Measurements from ENCODE around the gene TWIST2.

Gene TWIST2

GRCh38 chr2:238922435-238922834 lies 74.5 kb downstream of the TWIST2 start:
- DNase-seq = no peak

GRCh38 chr2:238924032-238924431 lies 76.1 kb downstream of the TWIST2 start:
- DNase-seq = no peak

DNA sequence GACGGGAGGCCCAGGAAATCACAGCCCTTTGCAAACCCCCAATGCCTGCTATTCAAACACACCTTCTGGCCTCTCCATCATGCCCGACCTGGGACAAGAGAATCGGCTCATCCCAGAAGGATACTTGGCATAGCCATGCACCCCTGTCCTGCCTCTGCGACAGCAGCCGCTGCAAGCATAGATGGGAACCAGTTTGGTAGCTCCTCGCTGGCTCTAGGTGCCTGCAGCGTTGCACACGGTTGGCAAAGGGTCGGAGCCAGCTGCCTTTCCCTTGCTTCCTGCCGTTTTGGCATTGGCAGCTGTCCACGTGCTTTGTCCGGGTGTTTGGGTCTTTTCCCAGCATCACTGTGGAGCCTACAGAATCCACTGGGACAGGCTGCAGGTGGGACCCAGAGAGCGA lies 76.9 kb downstream of the TWIST2 start:
- DNase-seq = no peak

- no peak for DNase-seq
Observed at GRCh38 chr2:238925281-238925680, 77.4 kb downstream of the TWIST2 start.

GRCh38 chr2:238925816-238926521 lies 78.1 kb downstream of the TWIST2 start:
- DNase-seq = no peak

DNA sequence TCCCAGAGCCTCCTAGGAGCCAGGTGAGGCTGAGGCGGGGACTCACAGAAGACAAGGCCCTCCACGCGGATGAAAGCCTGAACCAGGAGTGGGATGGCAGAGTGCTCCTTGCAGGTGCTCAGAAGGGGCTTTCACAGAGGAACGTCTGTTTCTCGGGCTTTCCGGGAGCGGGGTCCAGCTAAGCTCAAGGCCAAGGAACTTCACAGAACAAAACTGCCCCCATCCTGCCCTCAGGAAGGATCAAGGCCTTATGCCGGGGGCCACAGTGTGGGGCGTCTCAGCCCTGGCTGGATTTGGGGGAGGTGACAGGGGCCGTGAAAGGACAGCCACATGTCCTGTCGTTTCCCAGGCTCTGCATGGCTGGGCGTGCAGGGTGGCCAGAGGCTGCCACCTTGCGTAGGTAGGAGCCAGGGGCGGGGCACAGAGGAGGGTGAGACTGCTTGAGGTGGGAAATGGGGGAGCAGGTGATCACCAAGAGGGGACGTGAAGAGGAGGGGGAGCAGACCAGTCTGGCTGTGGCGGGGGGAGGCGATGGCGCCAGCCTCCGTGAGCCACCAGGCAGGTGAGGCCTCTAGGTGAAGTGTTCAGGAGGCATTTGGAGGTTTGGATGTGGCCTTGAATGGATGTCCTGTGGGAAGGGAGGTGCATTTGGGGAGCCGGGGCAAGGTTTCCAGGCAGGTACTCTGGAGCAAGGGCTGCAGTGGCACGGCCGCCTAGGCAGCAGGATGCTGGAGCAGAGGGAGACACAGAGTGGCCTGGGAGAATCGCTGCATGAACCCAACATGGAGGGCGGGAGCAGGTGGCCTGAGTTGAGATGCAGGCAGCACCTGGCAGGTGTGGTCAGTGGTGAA lies 79.1 kb downstream of the TWIST2 start:
- DNase-seq = no peak

- no peak for DNase-seq
Observed at GRCh38 chr2:238927746-238928519, 80.0 kb downstream of the TWIST2 start.

- no peak for DNase-seq
Observed at GRCh38 chr2:238928520-238929241, 80.8 kb downstream of the TWIST2 start.

GRCh38 chr2:238929242-238930081 lies 81.6 kb downstream of the TWIST2 start:
- no peak for DNase-seq

GRCh38 chr2:238930216-238930615 lies 82.3 kb downstream of the TWIST2 start:
- no peak for DNase-seq

DNA sequence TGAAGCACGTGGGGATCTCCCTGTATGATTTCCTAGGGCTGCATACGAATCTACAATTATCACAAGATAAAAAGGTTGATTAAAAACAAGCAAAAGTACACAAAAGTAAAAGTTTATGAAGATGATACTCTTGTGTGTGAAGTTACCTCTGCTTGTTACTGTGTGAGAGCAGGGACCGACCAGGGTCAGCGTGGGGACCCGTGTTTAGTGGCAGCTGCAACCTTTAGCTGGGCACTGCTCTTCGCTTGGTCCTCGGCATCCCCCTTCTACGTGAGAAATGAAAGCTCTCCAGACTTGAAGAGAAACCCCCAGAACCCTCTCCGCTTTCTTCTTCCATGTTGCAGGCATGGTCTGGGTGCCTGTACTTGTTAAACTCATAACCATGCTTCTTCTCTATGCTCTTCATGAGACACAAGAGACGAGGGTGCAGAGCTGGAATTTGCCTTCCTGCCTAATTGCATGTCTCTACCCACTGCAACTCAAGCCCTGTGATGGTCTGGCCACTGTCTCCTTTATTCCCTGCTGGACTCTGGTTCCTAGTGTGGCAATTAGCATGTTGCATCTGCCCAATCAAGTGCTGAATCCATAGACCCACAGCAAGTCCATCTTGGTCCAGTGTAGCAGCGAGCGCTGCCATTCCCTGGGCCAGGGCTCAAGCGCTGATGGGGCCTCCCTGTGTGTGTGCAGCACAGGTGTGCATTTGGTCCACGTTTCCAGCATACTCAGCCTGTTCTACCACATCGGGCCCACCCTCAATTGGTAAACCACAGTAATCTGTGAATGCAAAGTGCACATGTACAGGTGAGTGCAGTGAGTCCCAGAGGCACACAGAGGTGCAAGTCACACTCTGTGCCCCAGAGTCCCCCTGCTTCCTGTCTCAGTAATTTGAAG lies 88.5 kb downstream of the TWIST2 start:
- DNase-seq = no peak

DNA sequence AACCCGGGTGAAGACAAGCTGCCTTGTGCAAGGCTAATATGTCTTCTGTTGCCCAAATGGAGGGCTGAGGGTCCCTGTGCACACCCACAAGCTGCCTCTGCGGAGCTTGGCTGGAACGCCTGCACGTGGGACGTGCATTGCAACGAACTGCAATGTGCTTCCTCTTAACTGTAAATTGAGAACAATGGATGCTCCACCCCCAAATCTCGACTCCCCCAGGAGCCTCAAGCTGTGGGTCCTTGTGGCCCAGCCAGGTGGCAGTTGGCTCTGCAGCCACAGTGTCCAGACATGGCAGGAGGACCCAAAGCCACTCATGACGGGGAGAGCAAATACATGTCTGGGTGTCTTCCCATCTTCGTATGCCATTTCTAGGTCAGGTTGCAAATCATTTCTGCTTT lies 90.1 kb downstream of the TWIST2 start:
- no peak for DNase-seq

- no peak for DNase-seq
Observed at GRCh38 chr2:238938401-238939055, 90.6 kb downstream of the TWIST2 start.

DNA sequence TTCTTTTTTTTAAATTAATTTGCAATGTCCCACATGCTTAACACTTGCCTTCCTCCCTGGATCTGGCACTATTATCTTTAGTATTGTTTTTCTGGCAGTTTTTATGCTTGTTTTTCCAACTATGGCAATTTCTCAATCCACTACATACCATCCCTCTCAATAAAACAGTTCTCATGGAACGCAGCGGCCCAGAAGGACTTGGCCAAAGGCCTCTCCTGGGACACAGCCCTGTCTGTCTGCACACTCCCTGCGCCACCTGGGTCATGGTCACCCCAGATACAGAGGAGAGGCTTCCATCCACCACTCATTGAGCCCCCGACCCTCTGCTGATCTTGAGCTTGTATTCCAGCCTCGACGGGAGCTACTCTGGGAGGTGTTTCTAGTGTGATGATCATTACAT lies 91.2 kb downstream of the TWIST2 start:
- no peak for DNase-seq

GRCh38 chr2:238939521-238940403 lies 91.9 kb downstream of the TWIST2 start:
- no peak for DNase-seq

DNA sequence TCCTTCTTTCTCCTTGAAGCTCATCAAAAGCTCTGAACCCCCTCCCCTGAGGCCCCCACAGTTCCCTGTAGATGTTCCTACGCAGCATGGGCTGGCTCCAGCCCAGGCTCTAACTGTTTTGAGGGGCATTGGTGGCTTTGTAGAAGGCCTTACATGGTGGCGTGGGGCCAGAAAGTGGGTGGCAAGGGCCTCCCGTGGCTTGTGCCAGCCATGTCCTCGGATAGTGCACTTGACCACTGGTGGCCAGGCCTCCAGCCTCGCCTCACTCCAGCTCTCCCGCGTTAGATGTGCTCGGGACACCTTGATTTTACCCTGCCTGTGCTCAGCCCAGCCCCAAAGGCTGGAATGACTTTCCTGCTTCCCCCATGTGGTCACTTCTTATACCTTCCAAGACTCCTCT lies 92.9 kb downstream of the TWIST2 start:
- no peak for DNase-seq

DNA sequence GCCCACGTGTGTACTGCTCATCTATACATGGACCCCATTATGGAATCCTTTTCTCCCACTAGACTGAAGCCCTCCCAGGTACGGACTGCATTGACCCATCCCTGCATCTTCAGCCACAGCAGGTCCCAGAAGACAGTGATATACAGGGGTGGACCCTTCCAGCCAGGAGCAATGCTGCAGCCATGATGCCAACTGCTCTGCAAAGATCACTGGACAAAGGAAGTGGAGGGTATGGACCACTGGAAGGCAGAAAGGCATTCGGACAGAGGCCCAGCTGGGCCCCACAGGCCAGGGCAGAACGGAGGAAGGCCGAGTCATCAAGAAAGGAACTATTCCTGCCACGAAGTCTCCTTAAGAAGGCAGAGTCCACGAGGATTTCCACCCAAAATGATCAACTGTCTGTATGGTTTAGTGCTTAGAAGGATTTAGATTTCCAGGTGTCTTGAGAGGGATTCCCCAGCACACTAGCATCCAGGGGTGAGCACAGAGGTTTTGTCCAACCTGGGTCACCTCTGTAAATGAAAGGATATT lies 93.4 kb downstream of the TWIST2 start:
- DNase-seq = no peak

- no peak for DNase-seq
Observed at GRCh38 chr2:238942080-238942725, 94.3 kb downstream of the TWIST2 start.
